Measurements from ENCODE around the gene RRBP1.

The RRBP1 gene, protein sequence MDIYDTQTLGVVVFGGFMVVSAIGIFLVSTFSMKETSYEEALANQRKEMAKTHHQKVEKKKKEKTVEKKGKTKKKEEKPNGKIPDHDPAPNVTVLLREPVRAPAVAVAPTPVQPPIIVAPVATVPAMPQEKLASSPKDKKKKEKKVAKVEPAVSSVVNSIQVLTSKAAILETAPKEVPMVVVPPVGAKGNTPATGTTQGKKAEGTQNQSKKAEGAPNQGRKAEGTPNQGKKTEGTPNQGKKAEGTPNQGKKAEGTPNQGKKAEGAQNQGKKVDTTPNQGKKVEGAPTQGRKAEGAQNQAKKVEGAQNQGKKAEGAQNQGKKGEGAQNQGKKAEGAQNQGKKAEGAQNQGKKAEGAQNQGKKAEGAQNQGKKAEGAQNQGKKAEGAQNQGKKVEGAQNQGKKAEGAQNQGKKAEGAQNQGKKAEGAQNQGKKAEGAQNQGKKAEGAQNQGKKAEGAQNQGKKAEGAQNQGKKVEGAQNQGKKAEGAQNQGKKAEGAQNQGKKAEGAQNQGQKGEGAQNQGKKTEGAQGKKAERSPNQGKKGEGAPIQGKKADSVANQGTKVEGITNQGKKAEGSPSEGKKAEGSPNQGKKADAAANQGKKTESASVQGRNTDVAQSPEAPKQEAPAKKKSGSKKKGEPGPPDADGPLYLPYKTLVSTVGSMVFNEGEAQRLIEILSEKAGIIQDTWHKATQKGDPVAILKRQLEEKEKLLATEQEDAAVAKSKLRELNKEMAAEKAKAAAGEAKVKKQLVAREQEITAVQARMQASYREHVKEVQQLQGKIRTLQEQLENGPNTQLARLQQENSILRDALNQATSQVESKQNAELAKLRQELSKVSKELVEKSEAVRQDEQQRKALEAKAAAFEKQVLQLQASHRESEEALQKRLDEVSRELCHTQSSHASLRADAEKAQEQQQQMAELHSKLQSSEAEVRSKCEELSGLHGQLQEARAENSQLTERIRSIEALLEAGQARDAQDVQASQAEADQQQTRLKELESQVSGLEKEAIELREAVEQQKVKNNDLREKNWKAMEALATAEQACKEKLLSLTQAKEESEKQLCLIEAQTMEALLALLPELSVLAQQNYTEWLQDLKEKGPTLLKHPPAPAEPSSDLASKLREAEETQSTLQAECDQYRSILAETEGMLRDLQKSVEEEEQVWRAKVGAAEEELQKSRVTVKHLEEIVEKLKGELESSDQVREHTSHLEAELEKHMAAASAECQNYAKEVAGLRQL (N-terminal part only)

DNA sequence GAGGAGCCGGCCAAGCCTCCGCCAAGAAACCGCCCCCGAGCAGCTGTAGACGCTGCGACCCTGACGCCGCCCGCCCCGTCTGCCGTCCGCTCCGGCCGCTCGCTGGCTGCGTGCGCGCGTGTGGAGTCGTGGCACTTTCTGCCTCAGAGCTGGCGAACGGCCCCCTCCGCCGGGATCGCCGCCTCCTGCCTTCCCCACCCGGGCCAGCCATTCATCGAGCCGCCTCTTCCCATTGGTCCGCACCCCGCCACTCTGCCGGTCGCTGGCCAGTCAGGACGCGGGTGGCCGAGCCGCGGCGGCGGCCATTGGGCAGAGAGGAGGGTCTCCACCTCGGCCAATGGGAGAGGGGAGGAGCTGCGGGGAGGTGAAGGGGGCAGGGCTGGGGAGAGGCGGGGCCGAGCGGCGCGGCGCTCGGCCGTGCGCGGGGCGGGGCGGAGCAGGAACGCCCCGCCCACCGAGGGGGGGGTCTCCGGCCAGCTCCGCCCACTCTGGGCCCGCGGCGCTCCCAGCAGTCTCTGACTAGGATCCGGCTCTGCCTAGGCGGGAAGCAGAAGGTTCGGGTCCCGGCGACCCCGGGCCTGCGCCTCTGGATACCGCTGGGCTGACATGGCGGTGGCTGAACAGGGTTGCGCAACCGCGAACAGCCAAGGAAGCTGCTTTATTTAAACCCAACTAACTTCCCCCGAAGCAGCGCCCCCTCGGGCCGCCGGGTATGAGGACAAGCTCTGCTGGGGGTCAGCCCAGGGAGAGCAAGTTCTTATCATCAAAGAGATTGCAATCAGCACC lies at the start of gene RRBP1:
TSS of gene RRBP1 (minus strand) at position 140 of the 786 bp plus-strand sequence. CDS start 21,735 bp downstream, outside the sequence.
- DNase-seq: peak; percentile 99

DNA sequence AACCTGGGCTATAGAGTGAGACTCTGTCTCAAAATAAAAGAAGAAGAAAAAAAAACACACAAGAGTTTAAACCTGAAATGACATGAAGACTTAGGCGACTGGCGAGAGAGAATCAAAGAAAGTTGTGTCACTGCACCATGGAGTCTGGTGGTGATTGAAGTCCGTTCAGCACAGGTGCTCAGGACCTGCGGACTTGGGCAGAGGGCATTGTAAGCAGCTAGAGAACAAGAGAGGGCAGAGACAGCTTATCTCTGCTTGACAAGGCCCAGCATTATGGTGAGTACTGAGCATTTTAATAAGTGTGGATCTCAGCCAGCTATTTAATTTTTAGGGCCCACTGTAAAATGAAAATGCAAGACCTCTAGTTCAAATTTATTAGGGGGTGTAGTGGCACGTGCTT lies 49.2 kb upstream of the RRBP1 start:
- DNase-seq: no peak

DNA sequence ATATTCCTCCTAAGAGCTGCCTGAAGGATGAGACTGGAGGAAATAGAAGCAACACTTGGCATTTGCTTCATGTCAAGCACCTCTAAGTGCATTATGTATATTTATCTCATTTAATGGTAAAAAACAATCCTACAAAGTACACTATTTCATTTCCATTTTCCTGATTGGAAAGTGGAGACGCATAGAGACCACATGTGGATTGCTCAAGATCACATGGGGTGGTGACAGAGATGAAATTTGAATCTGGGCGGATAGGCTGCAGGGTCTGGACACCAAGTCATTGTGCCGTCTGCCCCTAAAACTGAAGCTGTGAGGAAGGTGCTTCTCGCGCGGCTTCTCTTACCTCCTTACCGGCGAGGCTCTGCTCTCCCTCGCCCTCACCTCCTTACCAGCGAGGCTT lies 48.0 kb upstream of the RRBP1 start:
- DNase-seq: no peak

GRCh38 chr20:17728074-17728473 lies 46.0 kb upstream of the RRBP1 start:
- no peak for DNase-seq

DNA sequence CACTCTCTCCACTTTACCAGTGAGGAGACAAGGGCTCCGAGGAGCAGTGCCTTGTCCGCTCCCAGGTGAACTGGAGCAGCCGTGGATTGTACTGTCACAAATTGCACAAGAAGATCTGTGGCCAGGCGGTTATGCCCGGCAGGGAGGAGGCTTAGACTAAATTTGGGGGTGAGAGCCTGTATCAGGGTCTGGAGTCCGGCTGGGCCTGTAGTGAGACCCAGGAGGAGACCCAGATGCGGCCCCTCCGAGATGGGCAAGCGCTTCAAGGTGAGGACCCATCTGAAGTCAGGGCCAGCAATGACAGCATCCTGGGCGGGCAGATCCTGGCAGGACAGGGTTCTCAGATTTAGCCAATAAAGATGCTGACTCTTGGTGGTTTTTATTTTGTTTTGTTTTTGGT lies 45.3 kb upstream of the RRBP1 start:
- DNase-seq: no peak

DNA sequence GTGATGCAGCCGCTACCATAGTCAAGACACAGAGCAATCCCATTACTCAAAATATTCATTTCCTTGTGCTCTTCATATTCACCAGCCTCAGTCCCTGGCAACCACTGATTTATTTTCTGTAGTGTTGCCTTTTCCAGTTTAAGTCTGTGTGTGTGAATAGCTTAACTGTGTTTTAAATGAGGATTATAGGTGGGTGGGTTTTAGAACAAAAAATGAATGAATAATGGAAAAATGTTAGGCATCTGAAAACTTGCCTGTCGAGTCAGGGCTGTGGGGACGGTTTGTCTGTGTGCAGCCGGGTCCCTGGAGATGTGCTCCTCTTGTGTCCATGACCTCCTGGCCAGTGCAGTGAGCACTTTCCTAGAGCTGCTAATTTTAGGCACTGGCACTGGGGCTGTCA lies 44.9 kb upstream of the RRBP1 start:
- no peak for DNase-seq

- no peak for DNase-seq
Measured at GRCh38 chr20:17725094-17725835, 43.2 kb upstream of the RRBP1 start.

GRCh38 chr20:17723301-17723691 lies 41.3 kb upstream of the RRBP1 start:
- no peak for DNase-seq

DNA sequence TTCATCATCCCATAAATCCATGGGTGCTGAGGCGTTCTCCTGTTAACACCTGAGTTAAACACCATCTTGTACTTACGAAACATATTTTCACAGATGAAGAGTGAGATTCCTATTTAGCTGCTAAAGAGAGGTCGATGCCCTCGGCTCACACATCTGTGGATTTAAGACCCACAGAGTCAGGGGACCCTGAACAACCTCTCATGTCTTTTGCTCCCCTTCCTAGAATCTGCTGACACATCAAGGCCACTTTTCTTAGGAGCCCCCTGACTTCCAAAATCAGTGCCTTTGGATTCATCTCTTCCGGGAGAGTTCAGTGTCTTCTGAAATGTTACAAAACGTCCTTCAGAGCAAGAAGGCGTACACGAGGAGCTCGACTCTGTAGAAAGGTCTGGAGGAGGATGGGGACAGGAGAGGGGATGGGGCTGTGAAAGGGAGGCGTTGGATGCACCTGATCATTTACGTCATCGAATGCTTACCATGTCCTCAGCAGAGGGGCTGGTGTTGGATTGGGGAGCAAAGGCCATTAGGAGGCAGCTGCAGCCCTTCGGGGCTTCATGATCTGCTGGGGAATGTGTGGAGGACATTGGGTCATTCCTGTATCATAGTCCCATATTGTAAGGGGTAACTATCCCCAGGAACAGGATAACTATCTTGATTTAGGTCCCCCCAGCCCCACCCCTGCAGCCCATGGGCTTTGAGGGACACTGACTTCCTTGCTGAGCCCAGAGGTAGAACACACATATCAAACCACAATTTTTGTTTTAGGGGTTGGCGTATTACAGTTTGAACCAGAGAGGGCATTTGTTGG lies 40.7 kb upstream of the RRBP1 start:
- no peak for DNase-seq

- DNase-seq: no peak
Measured at GRCh38 chr20:17721802-17722486, 39.9 kb upstream of the RRBP1 start.

DNA sequence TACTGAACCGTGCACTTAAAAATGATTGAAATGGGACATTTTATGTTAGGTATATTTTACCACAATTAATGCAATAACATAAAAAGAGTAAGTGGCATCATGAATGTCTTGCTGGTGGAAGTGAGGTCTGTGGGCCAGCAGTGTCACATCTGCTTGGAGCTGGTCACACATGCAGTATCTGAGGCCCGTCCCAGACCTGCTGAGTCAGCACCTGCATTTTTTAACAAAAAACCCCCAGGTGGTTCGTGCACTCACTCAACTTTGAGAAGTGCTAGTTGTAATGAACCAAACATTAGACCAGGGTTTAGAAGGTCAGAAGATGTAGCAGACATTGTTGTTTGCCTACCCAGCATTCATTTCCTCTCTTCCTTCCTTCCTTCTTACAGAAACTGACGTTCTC lies 38.7 kb upstream of the RRBP1 start:
- no peak for DNase-seq

DNA sequence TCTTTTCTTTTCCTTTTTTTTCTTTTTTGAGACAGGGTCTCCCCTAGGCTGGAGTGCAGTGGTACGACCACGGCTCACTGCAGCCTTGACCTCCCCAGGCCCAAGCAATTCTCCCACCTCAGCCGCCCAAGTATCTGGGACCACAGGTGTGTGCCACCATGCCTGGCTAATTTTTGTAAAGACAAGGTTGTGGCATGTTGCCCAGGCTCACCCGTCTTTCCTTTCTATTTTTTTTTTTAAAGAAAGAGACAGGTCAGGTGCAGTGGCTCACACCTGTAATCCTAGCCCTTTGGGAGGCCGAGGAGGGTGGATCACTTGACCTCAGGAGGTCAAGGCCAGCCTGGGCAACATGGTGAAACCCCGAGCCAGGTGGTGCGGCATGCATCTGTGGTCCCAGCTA lies 34.3 kb upstream of the RRBP1 start:
- DNase-seq: no peak

DNA sequence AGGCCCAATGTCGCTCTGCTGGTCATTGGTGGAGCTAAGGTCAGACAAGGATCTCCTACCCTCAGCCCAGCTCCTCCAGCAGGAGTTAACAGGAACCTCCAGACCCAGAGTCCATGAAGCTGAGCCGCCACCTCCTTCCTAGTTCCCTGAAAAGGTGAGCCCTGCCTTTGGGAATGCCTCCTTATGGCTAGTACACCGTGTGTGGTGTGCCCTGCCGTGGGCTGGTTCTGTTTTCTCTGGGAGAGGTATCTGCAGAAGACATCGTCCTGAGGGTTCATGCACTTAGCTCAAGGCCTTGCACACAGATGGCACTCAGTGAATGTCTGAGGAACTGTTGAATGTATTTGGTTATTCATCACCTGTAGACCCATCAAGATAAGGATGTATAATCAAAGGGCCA lies 33.0 kb upstream of the RRBP1 start:
- DNase-seq: no peak

GRCh38 chr20:17714597-17714996 lies 32.6 kb upstream of the RRBP1 start:
- no peak for DNase-seq

- no peak for DNase-seq
Measured at GRCh38 chr20:17712708-17713107, 30.7 kb upstream of the RRBP1 start.

- no peak for DNase-seq
Measured at GRCh38 chr20:17712201-17712600, 30.2 kb upstream of the RRBP1 start.

DNA sequence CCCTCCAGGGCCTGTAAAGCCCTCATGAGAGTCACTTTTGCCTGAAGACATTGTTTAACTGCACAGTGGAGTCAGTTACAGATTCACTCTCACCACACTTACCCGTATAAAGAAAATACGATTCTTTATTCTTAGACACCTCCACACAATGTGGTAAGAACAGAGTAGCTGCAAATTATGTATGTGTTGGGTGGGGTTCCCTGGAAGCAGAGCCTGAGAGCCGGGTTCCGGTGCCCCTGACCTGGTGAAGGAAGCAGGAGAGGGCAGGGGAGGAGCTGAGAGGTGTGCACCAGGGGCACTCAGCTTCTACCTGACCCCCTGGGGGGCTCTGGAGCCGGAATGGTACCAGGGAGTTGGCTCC lies 29.2 kb upstream of the RRBP1 start:
- no peak for DNase-seq

- no peak for DNase-seq
Measured at GRCh38 chr20:17710379-17711266, 28.6 kb upstream of the RRBP1 start.
